GM21786 (cell line): ENCODE data around the gene FABP6.
"Not testable (repeated sequence)": the region's sequence is repeated elsewhere in the genome, so short reads cannot be mapped to it uniquely, and the experiment has no call there.

ENCODE experiments used
- ATAC-seq: cut with Tn5 transposase; IDR thresholded peaks from one replicate; pipeline ENCODE4 v1.9.1; 2021; ENCODE audit not compliant: unreplicated experiment

Gene FABP6, protein sequence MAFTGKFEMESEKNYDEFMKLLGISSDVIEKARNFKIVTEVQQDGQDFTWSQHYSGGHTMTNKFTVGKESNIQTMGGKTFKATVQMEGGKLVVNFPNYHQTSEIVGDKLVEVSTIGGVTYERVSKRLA

DNA sequence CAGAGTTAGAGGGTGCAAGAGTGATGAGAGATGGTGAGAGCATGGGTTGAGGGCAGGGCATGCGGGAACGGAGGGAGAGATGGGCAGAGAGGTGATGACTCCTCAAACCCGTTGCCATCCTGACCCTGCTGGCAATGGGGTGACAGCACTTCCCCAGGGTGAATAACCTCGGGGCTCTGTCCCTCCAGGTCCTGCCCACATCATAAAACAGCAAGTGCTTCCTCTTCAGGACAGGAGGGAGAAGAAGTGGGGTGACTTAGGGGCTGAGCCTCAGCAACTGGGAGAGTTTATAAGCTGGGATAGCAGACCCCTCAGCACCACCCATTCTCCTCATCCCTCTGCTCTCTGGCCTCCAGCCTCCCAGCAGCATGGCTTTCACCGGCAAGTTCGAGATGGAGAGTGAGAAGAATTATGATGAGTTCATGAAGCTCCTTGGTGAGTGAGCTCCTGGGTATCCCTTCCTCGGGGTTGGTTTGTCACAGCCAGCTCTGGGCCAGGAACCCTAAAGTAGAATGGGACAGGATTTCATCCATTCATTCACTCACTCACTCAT lies at the start of gene FABP6:
Gene FABP6 (plus strand): TSS at position 317 of the 553 bp plus-strand sequence. CDS start 52 bp downstream, at position 369.
- no peak for ATAC-seq

DNA sequence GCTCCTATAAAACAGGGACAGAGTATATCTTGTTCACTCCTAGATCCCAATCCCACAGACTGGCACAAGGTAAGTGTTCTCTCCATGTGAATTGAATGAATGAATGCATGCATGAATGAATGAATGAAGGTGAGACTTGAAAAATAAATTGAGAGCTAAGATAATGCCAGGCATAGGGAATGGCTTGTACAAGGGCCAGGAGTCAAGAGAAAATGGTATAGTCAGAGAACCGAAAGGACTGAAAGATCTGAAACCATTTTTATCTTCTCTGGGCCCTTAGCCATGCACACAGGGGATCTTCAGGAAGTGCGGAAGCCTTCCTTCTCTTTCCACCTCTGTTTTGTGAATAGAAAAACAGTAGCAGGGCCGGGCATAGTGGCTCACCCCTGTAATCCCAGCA lies 48.4 kb upstream of the FABP6 start:
- no peak for ATAC-seq

GRCh38 chr5:160181965-160182622 lies 47.2 kb upstream of the FABP6 start:
- ATAC-seq = no peak

DNA sequence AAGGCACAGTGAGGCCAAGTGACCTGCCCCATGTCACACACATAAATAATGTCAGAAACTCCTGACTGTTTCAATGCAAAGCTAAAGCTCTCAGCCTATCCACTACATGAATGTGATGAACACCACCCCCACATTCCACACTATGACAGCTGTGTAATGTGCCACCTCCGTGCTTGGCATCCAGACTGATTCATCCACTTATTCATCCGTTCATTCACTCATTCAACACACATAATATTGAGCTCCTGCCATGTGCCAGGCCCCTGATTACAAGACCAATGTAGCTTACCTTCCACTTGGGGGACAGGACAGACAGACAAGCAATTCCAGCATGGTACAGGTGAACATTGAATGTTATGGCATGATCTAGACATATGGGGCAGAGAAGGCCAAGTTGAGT lies 46.2 kb upstream of the FABP6 start:
- no peak for ATAC-seq

- no peak for ATAC-seq
These were observed 43.5 kb upstream of the FABP6 start for GRCh38 chr5:160185626-160186360.

GRCh38 chr5:160186480-160186879 lies 42.8 kb upstream of the FABP6 start:
- no peak for ATAC-seq

- no peak for ATAC-seq
These were observed 42.2 kb upstream of the FABP6 start for GRCh38 chr5:160187091-160187490.

DNA sequence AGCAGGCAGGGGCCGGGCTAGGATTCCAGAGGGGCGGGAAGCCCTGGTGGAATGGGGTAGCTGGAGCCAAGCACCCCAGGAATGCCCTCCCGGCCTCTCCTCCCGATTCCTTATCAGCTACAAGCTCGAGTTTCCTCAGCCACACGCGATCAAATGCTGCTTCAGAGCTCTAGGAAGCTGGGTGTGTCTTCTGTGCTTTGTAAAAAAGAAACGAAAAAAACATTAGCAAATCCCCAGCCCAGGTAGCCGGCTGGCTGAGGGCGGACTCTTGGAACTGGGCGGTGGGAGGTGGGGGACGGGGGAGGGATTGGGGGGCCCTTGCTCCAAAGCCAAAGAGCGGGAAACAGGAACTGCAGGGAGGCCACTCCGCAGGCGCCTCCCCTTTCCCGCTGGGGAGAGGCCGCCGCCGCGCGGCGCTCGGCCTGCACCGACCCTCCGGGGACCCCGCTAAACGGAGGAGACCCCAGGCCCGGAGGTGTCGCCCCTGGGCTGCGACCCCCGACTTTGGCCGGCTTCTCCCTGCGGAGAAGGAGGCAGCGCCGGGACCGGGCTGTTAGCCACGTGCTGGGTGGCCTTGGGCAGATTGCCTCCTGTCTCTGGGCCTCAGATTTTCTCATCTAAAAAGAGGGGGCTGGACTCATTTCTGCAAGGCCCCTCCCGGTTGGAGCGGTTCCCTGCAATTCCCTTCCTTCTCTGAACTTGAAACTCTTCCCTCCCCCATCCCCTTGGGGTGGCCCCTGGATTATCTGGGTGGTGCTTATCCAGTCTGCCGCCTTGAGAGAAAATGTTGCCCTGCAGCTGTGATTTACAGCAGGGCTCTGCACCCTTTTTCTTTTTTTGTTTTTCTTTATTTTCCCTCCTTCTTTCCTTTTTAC lies 40.9 kb upstream of the FABP6 start:
- no peak for ATAC-seq

DNA sequence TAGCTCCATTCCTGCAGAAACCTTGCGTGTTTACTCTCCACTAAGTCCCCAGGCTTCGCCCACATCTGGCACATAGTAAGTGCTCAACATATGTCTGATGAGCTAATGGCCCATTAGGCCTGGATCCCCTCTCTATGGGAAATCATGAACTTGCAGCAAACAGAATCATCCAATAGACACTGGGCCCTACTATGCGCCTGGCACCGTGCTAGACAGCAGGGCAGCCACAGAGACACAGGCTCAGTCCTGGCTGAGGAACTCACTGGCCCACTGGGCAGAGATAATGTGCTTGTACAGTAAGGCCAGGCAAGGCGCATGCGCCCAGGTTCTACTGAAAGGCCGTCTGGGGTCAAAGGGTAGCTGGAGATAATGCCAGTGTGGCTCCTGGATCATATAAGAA lies 36.9 kb upstream of the FABP6 start:
- ATAC-seq = no peak

- not testable (repeated sequence) for ATAC-seq
These were observed 36.2 kb upstream of the FABP6 start for GRCh38 chr5:160193076-160193475.

DNA sequence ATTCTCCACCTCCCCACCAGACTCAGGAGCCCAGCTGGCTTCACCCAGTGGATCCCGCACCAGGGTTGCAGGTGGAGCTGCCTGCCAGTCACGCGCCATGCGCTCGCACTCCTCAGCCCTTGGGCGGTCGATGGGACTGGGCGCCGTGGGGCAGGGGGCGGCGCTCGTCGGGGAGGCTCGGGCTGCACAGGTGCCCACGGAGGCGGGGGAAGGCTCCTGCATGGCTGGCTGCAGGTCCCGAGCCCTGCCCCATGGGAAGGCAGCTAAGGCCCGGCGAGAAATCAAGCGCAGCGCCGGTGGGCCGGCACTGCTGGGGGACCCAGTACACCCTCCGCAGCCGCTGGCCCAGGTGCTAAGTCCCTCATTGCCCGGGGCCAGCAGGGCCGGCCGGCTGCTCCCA lies 35.5 kb upstream of the FABP6 start:
- not testable (repeated sequence) for ATAC-seq

DNA sequence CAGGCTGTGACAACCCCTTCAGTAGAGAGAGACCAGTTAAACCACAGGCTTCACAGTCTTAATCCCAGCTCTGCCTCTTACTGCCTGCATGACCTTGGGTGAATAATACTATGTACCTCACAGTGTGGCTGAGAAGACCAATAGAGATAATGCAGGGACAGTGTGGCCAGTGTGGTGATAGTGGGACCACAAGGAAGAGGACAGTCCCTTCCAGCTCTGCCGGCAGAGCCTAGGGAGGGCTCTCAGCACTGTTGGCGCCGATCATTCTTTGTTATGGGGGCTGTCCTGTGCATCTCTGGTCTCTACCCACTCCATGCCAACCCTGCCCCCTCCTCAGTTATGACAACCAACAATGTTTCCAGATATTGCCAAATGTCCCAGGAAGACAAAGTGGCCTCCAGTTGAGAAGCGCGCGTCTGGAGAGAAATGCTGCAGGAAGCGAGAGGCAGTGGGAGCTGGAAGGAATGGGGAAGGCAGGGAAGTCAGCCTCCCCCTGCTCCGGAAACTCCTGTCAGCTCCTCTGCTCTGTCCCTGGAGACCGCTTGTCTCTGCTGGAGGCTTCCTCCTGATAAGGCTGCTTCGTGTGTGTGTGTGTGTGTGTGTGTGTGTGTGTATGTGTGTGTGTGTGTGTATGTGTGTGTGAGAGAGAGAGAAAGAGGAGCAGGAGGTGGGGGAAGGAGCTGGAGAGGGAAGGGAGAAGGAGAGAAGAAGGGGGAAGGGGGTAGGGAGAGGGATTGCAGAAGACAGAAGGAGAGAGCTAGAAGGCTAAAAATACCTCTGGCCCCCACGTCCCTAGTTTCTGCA lies 31.8 kb upstream of the FABP6 start:
- no peak for ATAC-seq

DNA sequence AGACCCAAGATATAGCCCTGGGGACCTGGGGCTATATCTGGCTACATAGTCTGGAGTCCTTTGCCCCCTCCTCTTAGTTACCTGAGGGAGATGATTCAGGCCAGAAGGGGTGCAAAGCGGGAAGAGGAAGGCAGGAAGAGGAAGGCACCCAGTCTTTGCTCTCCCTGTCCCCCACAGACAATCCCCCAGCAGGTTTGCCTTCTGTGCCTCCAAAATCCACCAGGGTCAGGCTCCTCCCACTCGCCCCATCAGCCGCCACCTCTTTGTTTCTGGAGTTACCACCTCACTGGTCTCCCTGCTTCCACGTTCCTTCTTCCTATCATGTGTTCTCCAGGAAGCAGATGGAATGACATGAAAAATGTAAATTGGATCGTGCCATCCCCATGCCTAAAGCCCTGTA lies 31.2 kb upstream of the FABP6 start:
- ATAC-seq = no peak

DNA sequence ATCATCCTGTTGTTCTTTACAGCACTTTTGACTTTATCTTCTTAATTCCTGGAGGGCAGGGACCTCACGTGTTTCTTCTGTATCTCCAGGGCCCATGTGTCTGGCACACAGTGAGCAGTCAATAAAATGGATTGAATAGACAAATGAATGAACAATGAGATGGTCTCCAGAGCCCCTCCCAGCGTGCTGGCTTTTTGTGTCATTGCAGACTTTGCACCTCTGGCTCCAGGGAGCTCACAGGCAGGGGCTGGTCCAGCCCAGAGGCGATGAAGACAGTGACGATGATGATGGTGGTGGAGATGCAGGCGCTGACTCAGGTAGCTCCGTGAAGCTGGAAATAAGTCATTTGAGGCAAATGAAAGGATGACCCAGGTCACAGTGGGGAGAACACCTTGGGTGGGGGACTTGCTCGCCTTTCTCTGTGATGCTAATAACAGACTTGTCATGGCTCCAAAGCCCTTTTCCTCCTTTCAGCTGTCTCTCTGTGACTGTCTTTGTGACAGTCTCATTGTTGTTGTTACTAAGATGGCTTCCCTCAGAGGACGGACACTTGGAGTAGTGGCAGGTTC lies 30.4 kb upstream of the FABP6 start:
- ATAC-seq = no peak

DNA sequence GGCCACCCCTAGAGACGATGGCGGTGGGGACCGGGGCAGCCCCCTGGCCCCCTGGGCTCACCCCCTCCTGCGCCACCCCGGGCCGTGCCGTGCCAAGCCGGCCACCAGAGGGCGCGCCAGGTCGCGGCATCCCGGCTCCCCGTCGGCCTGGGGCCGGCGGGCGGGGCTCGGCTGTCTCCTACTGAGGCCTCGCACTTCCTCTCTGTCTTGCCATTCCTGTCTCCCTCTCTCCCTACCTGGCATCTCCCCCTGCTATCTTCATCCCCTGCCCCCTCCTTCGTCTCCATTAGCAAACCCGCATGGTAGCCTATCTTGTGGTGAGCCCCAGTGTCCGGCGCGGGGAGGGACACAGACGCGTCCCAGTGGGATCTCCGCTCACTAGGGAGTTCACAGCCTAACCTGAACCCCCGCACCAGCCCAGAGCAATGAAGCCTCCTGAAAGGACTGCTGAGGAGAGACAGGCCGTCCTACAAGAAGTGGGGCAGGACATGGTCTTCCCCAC lies 29.8 kb upstream of the FABP6 start:
- peak; percentile 96 for ATAC-seq

DNA sequence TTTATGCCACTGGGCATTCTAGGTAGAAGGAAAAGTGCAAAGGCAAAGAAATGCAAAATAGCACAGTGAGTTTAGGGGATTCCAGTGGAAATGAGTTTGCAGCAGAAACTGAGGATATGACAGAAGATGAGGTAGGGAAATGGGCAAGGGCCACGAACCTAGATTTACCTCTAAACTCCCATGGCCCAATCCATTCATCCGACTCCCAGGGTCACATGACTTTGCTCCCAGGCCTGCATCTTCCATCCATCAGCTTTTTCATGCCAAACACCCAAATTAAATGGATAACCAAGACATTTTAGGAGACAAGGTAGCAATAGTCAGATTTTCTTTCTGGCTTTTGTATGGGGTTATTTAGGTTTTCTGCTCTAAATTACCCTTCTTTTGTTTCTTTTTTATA lies 22.2 kb upstream of the FABP6 start:
- ATAC-seq = no peak

GRCh38 chr5:160209917-160210316 lies 19.4 kb upstream of the FABP6 start:
- no peak for ATAC-seq

DNA sequence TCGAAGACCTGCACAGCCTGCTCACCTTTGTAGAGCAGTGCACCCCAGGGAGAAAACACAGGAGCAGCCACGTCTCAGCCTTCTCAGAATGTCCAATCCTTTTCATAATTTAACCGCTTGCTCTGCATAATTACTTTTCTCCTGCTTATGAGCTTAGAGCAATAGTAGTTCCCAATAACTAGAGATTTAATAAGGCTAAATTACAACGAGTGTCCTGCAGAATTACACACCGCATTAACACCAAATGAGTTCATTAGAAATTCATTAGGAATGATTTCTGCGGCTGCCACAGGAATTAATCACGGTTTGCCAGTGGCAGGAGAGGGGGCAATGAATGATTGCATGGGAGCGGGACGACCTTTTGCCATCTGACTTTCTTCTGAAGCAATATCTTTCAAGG lies 18.7 kb upstream of the FABP6 start:
- ATAC-seq = no peak

GRCh38 chr5:160211352-160211751 lies 18.0 kb upstream of the FABP6 start:
- ATAC-seq = no peak

DNA sequence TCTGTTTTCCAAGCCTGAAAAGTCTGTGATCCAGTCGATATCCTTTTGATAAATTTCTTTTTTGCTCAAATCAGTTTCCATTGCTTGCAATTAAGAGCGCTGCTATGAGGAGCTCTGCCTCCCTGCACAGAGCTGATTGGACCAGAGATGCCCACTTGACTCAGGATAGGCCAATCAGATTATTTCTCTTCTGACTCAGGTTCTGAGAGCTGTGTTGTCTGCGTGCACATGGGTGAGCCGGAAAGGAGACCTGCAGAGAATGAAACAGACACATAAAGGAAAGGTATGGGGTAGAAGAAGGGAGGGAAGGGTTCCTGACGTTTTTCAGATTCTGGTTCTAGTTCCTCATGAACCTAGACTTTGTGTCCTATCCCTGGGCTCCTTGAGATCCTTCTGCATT lies 15.8 kb upstream of the FABP6 start:
- ATAC-seq = no peak
